Spleen (tissue), 11 donors: Measurements from ENCODE around the gene RFNG. TPM values are rescaled to one million over a fixed set of nuclear protein-coding genes. Genes with fewer than 3 reads are reported as not detected.

Experiments used
- DNase-seq: peaks from one replicate; pipeline ENCODE4 v3.0.0-alpha.2; 2020
- H3K27ac ChIP-seq, 8 donors: fragments of 200-600 bp; sonication (generic) in 7 of 8; 1 replicate in 4 of 8; 2 replicates in 4 of 8; pipeline versions ENCODE4 v1.5.0 to v1.8.0; 2016 to 2021; ENCODE audit warnings: inconsistent platforms in 4 of 8, mild to moderate bottlenecking in 4 of 8, moderate library complexity in 1 of 8
- H3K27me3 ChIP-seq, 7 donors: fragments of 200-600 bp; sonication (generic) in 6 of 7; replicated peaks in 1 of 7; 1 replicate in 4 of 7; 2 replicates in 3 of 7; pipeline versions ENCODE4 v1.5.0 to v1.8.0; 2016 to 2021; ENCODE audit warnings: inconsistent platforms in 3 of 7, mild to moderate bottlenecking in 1 of 7
- H3K36me3 ChIP-seq, 6 donors: fragments of 200-600 bp; sonication (generic) in 5 of 6; 1 replicate in 4 of 6; 2 replicates in 2 of 6; pipeline versions ENCODE4 v1.5.0 to v1.8.0; 2016 to 2021; ENCODE audit warnings: inconsistent platforms in 2 of 6
- H3K4me1 ChIP-seq, 6 donors: fragments of 200-600 bp; sonication (generic) in 5 of 6; 1 replicate in 3 of 6; 2 replicates in 3 of 6; pipeline versions ENCODE4 v1.5.0 to v1.8.0; 2016 to 2021; ENCODE audit warnings: inconsistent platforms in 3 of 6
- H3K4me3 ChIP-seq, 8 donors: fragments of 200-600 bp; sonication (generic) in 7 of 8; 1 replicate in 4 of 8; 2 replicates in 4 of 8; pipeline versions ENCODE4 v1.5.0 to v1.8.0; 2016 to 2021; ENCODE audit warnings: inconsistent platforms in 4 of 8, mild to moderate bottlenecking in 4 of 8, moderate library complexity in 2 of 8
- H3K9me3 ChIP-seq, 8 donors: fragments of 200-600 bp; sonication (generic) in 7 of 8; 1 replicate in 4 of 8; 2 replicates in 4 of 8; pipeline versions ENCODE4 v1.5.0 to v1.8.0; 2016 to 2021; ENCODE audit warnings: inconsistent platforms in 4 of 8
- CTCF ChIP-seq, 11 experiments: fragments of 200-600 bp in 7 of 11; fragments of 450-650 bp in 4 of 11; sonication (generic) in 4 of 11; IDR thresholded peaks in 8 of 11; conservative IDR thresholded peaks in 3 of 11; 1 replicate in 7 of 11; 2 replicates in 4 of 11; pipeline versions ENCODE4 v1.4.0 to v1.8.0; 2016 to 2021; ENCODE audit warnings: antibody characterized with exemption in 11 of 11, inconsistent platforms in 4 of 11, mild to moderate bottlenecking in 1 of 11
- POLR2A ChIP-seq, 3 donors: fragments of 450-650 bp; IDR thresholded peaks; one replicate each; pipeline ENCODE4 v1.5.1; 2017; ENCODE audit warnings: antibody characterized with exemption in 3 of 3, mild to moderate bottlenecking in 1 of 3
- POLR2AphosphoS5 ChIP-seq, 3 donors: sonication (generic); formaldehyde crosslinking; IDR thresholded peaks; one replicate each; pipeline ENCODE4 v1.5.1; 2017; ENCODE audit warnings: antibody characterized with exemption in 3 of 3
- WGBS, 5 donors: extraction: QIAGEN DNeasy Blood & Tissue Kit in 3 of 5; methylation state at CpG; one replicate each; pipeline versions ENCODE4 v1.1.5 to v1.1.7; 2013 to 2018; 5-methylcytosine and 5-hydroxymethylcytosine counted together
- intact Hi-C: fragments of 100-400 bp; cut with DNase I; formaldehyde crosslinking; loops from one replicate; pipeline ENCODE4 v1.15.0; 2023; ENCODE audit warnings: low total_unique reads
- polyA plus RNA-seq, 3 donors: library from polyadenylated mRNA; stranded (reverse); fragments of 200-250 nt; gene quantifications; one replicate each; pipeline ENCODE4 v1.2.1, GENCODE V29; 2013
- total RNA-seq, 7 donors: library from RNA; depleted of rRNA in 3 of 7; stranded (reverse); fragments of >200 nt in 3 of 7; fragmentation: NEBNext Ultra II Directional in 4 of 7; extraction: Animal tissue kit (Norgen Biotek cat#: 25700) in 4 of 7; gene quantifications; one replicate each; pipeline versions ENCODE4 v1.1.0 to v1.2.1, GENCODE V29; 2016 to 2021
- donor health status: healthy with polysubstance abuse.
- donor health status: DM: no; HTN: no; CAD: no; lungs with moderate emphysema.
- donor health status: DM: no; HTN: no; CAD: no.
- donor health status: Bipolar disorder and iron deficiency.
- donor health status: healthy.
- donor health status: DM: no; HTN: no; CAD: no.
- donor health status: DM: yes; HTN: yes; CAD: no.

Gene RFNG
- total and polyA plus RNA-seq, 10 donors, result 21.4 to 42.3 (median 27.2) TPM

- Histone ChIP-seq H3K4me3 (no peak overlapping the region), H3K4me1 (peaks cover 32 to 55% (median 41%) of the 10 kb centered on the region in 6 donors), H3K36me3 (peaks cover 0 to 40% (median 3%) of the 10 kb centered on the region in 6 donors), H3K27ac (no peak overlapping the region), H3K27me3 (peaks cover 0 to 7% (median 0%) of the 10 kb centered on the region in 7 donors), H3K9me3 (no peaks in the 10 kb centered on the region)
- TF ChIP-seq POLR2AphosphoS5 (IDR thresholded peaks at IDR 0.05), result no peak
- no peak for DNase-seq
- intact Hi-C loops, result no loop called here
- WGBS, 5 donors, result 93 to 96% (median 95%) methylated on average over 23 to 25 of the region's 25 CpGs
Measured at GRCh38 chr17:82025401-82026107, 26.1 kb downstream of the RFNG start.

DNA sequence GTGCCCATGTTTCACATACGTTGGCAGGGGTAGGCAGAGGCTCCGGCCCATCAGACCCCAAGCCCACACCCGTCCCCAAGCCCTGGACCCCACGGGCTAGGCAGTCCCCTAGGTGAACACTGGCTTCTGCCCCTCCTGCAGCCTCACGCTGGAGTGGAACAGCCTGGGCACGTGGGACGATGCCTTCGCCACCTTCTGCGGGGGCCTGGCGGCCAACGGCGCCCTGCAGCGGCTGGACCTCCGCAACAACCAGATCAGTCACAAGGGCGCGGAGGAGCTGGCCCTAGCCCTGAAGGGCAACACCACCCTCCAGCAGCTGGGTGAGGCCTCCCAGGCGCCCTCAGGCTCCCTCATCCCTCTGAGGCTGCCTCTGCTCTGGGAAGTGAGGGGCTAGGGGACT, 26.8 kb downstream of the RFNG start:
- Histone ChIP-seq H3K9me3 (no peaks in the 10 kb centered on the region), H3K36me3 (peaks cover 0 to 40% (median 3%) of the 10 kb centered on the region in 6 donors), H3K27ac (no peak overlapping the region), H3K4me1 (peaks cover 25 to 55% (median 36%) of the 10 kb centered on the region in 6 donors), H3K27me3 (peaks cover 0 to 2% (median 0%) of the 10 kb centered on the region in 7 donors), H3K4me3 (peak overlapping the region in 1 of 8 donors; percentile 99)
- intact Hi-C loops, result loop anchor here (5.0 kb wide), 1 partner anchor 68 kb away; no protein-coding TSS in a partner anchor
- TF ChIP-seq CTCF (IDR thresholded peaks at IDR 0.05 in 8 of 11, conservative IDR thresholded peaks at IDR 0.05 in 3 of 11) (no peak), POLR2AphosphoS5 (IDR thresholded peaks at IDR 0.05) (no peak), POLR2A (IDR thresholded peaks at IDR 0.05) (no peak)
- WGBS, 5 donors, result 94 to 98% (median 95%) methylated on average over 14 to 17 of the region's 17 CpGs
- DNase-seq, result no peak

- H3K9me3 ChIP-seq, result no peaks in the 10 kb centered on the region
- H3K36me3 ChIP-seq, result peaks cover 0 to 40% (median 4%) of the 10 kb centered on the region in 6 donors
- peaks cover 25 to 55% (median 36%) of the 10 kb centered on the region in 6 donors for H3K4me1 ChIP-seq
- no peak for DNase-seq
- H3K27ac ChIP-seq, result peak overlapping the region in 5 of 8 donors; percentile 39 to 88 (median 63)
- WGBS, 5 donors, result 4 to 22% (median 6%) methylated on average over 14 to 55 of the region's 55 CpGs
- TF ChIP-seq POLR2AphosphoS5 (IDR thresholded peaks at IDR 0.05) (no peak), CTCF (IDR thresholded peaks at IDR 0.05 in 8 of 11, conservative IDR thresholded peaks at IDR 0.05 in 3 of 11) (no peak)
- no peaks in the 10 kb centered on the region for H3K27me3 ChIP-seq
- H3K4me3 ChIP-seq, result peak overlapping the region; percentile 75 to 99 (median 88)
- intact Hi-C loops, result loop anchor here (5.0 kb wide), 1 partner anchor 66 kb away; no protein-coding TSS in a partner anchor
Measured at GRCh38 chr17:82023447-82024241, 28.0 kb downstream of the RFNG start.

DNA sequence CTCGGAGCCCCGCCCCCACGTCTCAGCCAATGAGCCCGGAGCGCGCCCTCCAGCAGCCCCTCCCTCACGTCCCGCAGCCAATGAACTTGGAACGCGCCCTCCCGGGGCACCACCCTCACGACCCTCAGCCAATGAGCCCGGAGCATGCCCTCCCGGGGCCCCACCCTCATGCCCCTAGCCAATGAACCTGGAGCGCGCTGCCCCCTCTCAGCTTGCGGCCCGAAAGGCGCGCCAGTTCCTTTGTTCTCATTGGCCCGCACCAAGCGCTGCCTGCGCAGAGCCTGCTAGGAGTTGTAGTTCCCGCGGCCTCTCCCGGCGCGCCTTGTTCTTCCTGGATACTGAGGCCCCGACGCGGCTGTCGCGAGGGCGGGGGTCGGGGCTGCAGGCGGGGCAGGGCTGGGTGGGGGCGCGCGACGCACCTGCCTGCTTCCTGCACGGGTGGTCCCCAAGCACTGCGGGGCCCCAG, 28.6 kb downstream of the RFNG start, which contains the start of gene LRRC45:
LRRC45 (plus strand) TSS at position 325 of the 466 bp plus-strand sequence. CDS start 339 bp downstream, outside the sequence.
- intact Hi-C loops, result loop anchor here (5.0 kb wide), 1 partner anchor 66 kb away; no protein-coding TSS in a partner anchor
- no peaks in the 10 kb centered on the region for H3K9me3 ChIP-seq
- peak within 1 kb of the TSS; percentile 75 to 99 (median 91) for H3K4me3 ChIP-seq
- no peak for TF ChIP-seq POLR2A (IDR thresholded peaks at IDR 0.05)
- TF ChIP-seq POLR2AphosphoS5 (IDR thresholded peaks at IDR 0.05), result peak in 2 of 3 donors; percentile 58 to 79
- TF ChIP-seq CTCF (IDR thresholded peaks at IDR 0.05 in 8 of 11, conservative IDR thresholded peaks at IDR 0.05 in 3 of 11), result peak in 2 of 11 experiments; percentile 6 to 23
- DNase-seq, result peak; percentile 99
- H3K27me3 ChIP-seq, result no peaks in the 10 kb centered on the region
- H3K4me1 ChIP-seq, result peaks cover 25 to 55% (median 36%) of the 10 kb centered on the region in 6 donors
- H3K36me3 ChIP-seq, result peaks cover 0 to 40% (median 8%) of the 10 kb centered on the region in 6 donors
- WGBS, 5 donors, result 0 to 1% (median 0%) methylated on average over 21 to 42 of the region's 42 CpGs; no CpG with 5 or more reads in 1 of the 5 donors
- H3K27ac ChIP-seq, result peak within 1 kb of the TSS; percentile 4 to 88 (median 73)
